ENCODE measurements around the gene CNTN4. TPM values are rescaled to one million over a fixed set of nuclear protein-coding genes. Genes with fewer than 3 reads are reported as not detected.
A peak's percentile ranks its signal among the peaks of the same experiment; 100 is the strongest.
"Not testable (repeated sequence)": the region's sequence is repeated elsewhere in the genome, so short reads cannot be mapped to it uniquely, and the experiment has no call there.

CNTN4 gene
- total RNA-seq, 1 experiment from 2014 or later: 0.12 TPM

- no peak overlapping the region for H3K27ac Mint-ChIP-seq (ENCODE audit: low read depth, unreplicated experiment)
Measured at GRCh38 chr3:2802429-2802828, 703.8 kb downstream of the CNTN4 start.

DNA sequence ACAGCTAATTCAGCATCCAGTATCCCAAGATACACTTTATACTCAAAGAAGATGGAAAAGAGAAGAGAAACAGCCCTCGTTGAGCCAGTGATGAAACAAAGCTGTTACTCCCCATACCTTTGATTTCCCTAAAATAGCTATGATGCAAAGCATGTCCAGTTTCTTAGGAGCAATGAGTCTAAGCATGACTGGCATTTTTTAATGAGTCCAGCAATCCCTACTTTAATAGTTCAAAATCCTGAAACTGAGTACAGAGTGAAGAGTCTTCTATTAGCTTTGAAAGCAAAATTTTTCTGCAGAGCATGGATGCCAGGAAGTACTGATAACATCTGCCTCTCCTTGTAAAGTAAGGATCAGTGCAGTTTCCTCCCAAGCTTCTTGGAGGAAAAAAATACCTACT is 708.8 kb downstream of the CNTN4 start:
- TF ChIP-seq, protein P1, sequence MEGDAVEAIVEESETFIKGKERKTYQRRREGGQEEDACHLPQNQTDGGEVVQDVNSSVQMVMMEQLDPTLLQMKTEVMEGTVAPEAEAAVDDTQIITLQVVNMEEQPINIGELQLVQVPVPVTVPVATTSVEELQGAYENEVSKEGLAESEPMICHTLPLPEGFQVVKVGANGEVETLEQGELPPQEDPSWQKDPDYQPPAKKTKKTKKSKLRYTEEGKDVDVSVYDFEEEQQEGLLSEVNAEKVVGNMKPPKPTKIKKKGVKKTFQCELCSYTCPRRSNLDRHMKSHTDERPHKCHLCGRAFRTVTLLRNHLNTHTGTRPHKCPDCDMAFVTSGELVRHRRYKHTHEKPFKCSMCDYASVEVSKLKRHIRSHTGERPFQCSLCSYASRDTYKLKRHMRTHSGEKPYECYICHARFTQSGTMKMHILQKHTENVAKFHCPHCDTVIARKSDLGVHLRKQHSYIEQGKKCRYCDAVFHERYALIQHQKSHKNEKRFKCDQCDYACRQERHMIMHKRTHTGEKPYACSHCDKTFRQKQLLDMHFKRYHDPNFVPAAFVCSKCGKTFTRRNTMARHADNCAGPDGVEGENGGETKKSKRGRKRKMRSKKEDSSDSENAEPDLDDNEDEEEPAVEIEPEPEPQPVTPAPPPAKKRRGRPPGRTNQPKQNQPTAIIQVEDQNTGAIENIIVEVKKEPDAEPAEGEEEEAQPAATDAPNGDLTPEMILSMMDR (IDR thresholded peaks at IDR 0.05; ENCODE audit: unreplicated experiment): no peak
- no peaks in the 10 kb centered on the region for H3K9me3 Mint-ChIP-seq (ENCODE audit: unreplicated experiment)
- no TSS peak for BruUV-seq (replicated peaks)
- no peaks in the 10 kb centered on the region for H3K4me1 Mint-ChIP-seq (ENCODE audit: insufficient read depth, unreplicated experiment)
- intact Hi-C loops (cut with micrococcal nuclease): no loop called here
- POLR2A ChIA-PET: no interaction called here
- CTCF ChIA-PET: interaction anchor here (0.7 to 0.9 kb wide), 2 partner anchors 117 to 1443 kb away, joined by 3 read pairs; no protein-coding TSS in a partner anchor
- DNase-seq (ENCODE audit: unreplicated experiment): no peak
- H3K27ac Mint-ChIP-seq (ENCODE audit: low read depth, unreplicated experiment): no peak overlapping the region
- H3K36me3 Mint-ChIP-seq (ENCODE audit: insufficient read depth, unreplicated experiment): no peaks in the 10 kb centered on the region
- H3K27me3 Mint-ChIP-seq (ENCODE audit: insufficient read depth, unreplicated experiment): peaks cover 72% of the 10 kb centered on the region
- H3K4me3 Mint-ChIP-seq (ENCODE audit: unreplicated experiment): no peak overlapping the region

More at GRCh38 chr3:2802429-2802828, 703.8 kb downstream of the CNTN4 start:
- ChIA-PET CTCF (no interaction called here), POLR2A (no interaction called here)
- no peaks in the 10 kb centered on the region for H3K36me3 Mint-ChIP-seq (ENCODE audit: insufficient read depth, unreplicated experiment)
- no peak for DNase-seq (ENCODE audit: unreplicated experiment)
- TF ChIP-seq, protein P1 (IDR thresholded peaks at IDR 0.05; ENCODE audit: unreplicated experiment): no peak
- no peak overlapping the region for H3K4me3 Mint-ChIP-seq (ENCODE audit: unreplicated experiment)
- H3K9me3 Mint-ChIP-seq (ENCODE audit: unreplicated experiment): no peaks in the 10 kb centered on the region
- intact Hi-C loops (cut with micrococcal nuclease): no loop called here
- H3K4me1 Mint-ChIP-seq (ENCODE audit: insufficient read depth, unreplicated experiment): no peaks in the 10 kb centered on the region
- BruUV-seq (replicated peaks): no TSS peak
- peaks cover 75% of the 10 kb centered on the region for H3K27me3 Mint-ChIP-seq (ENCODE audit: insufficient read depth, unreplicated experiment)

GRCh38 chr3:2810723-2811122 is 712.1 kb downstream of the CNTN4 start:
- Mint-ChIP-seq H3K4me3 (ENCODE audit: unreplicated experiment) (no peak overlapping the region), H3K36me3 (ENCODE audit: insufficient read depth, unreplicated experiment) (no peaks in the 10 kb centered on the region), H3K27me3 (ENCODE audit: insufficient read depth, unreplicated experiment) (peaks cover 61% of the 10 kb centered on the region), H3K27ac (ENCODE audit: low read depth, unreplicated experiment) (no peak overlapping the region), H3K9me3 (ENCODE audit: unreplicated experiment) (no peaks in the 10 kb centered on the region), H3K4me1 (ENCODE audit: insufficient read depth, unreplicated experiment) (no peaks in the 10 kb centered on the region)
- ChIA-PET POLR2A (no interaction called here), CTCF (no interaction called here)
- DNase-seq (ENCODE audit: unreplicated experiment): peak; percentile 38
- no TSS peak for BruUV-seq (replicated peaks)
- intact Hi-C loops (cut with micrococcal nuclease): no loop called here
- TF ChIP-seq, protein P1 (IDR thresholded peaks at IDR 0.05; ENCODE audit: unreplicated experiment): no peak

- no peaks in the 10 kb centered on the region for H3K9me3 Mint-ChIP-seq (ENCODE audit: unreplicated experiment)
- intact Hi-C loops (cut with micrococcal nuclease): no loop called here
- BruUV-seq (replicated peaks): no TSS peak
- no peak overlapping the region for H3K4me3 Mint-ChIP-seq (ENCODE audit: unreplicated experiment)
- H3K27ac Mint-ChIP-seq (ENCODE audit: low read depth, unreplicated experiment): no peak overlapping the region
- DNase-seq (ENCODE audit: unreplicated experiment): no peak
- POLR2A ChIA-PET: no interaction called here
- peaks cover 30% of the 10 kb centered on the region for H3K27me3 Mint-ChIP-seq (ENCODE audit: insufficient read depth, unreplicated experiment)
- H3K36me3 Mint-ChIP-seq (ENCODE audit: insufficient read depth, unreplicated experiment): no peaks in the 10 kb centered on the region
- CTCF ChIA-PET: interaction anchor here (0.7 kb wide), 1 partner anchor 1515 kb away, joined by 3 read pairs; no protein-coding TSS in a partner anchor
- TF ChIP-seq, protein P1 (IDR thresholded peaks at IDR 0.05; ENCODE audit: unreplicated experiment): no peak
- H3K4me1 Mint-ChIP-seq (ENCODE audit: insufficient read depth, unreplicated experiment): peaks cover 5% of the 10 kb centered on the region
Measured at GRCh38 chr3:2819571-2819970, 720.9 kb downstream of the CNTN4 start.

- H3K36me3 Mint-ChIP-seq (ENCODE audit: insufficient read depth, unreplicated experiment); H3K4me3 Mint-ChIP-seq (ENCODE audit: unreplicated experiment); BruUV-seq (replicated peaks); H3K27ac Mint-ChIP-seq (ENCODE audit: low read depth, unreplicated experiment); intact Hi-C loops (cut with micrococcal nuclease); POLR2A ChIA-PET; H3K4me1 Mint-ChIP-seq (ENCODE audit: insufficient read depth, unreplicated experiment); H3K9me3 Mint-ChIP-seq (ENCODE audit: unreplicated experiment): not testable (repeated sequence)
- CTCF ChIA-PET: interaction anchor here (0.6 kb wide), 1 partner anchor 49 kb away, joined by 6 read pairs; no protein-coding TSS in a partner anchor
- DNase-seq (ENCODE audit: unreplicated experiment): peak; percentile 6
- peaks cover 19% of the 10 kb centered on the region for H3K27me3 Mint-ChIP-seq (ENCODE audit: insufficient read depth, unreplicated experiment)
Measured at GRCh38 chr3:2820982-2821381, 722.3 kb downstream of the CNTN4 start.
